Adrenal gland (tissue), 5 donors: ENCODE results near the gene PLEKHA6.

Source experiments
- POLR2A ChIP-seq, 2 donors: fragments of 450-650 bp; IDR thresholded peaks; one replicate each; pipeline ENCODE4 v1.6.1; 2017; ENCODE audit warnings: antibody characterized with exemption in 2 of 2, mild to moderate bottlenecking in 2 of 2, moderate library complexity in 1 of 2
- TF ChIP-seq, protein P1 (sequence below), 6 experiments: fragments of 450-650 bp in 4 of 6; fragments of 200-600 bp in 2 of 6; sonication (generic) in 1 of 6; IDR thresholded peaks; 1 replicate in 5 of 6; 2 replicates in 1 of 6; pipeline versions ENCODE4 v1.5.1 to v1.8.0; 2016 to 2021; ENCODE audit warnings: antibody characterized with exemption in 6 of 6, mild to moderate bottlenecking in 2 of 6, moderate library complexity in 1 of 6
- donor health status: DM: no; HTN: no; CAD: no.

DNA sequence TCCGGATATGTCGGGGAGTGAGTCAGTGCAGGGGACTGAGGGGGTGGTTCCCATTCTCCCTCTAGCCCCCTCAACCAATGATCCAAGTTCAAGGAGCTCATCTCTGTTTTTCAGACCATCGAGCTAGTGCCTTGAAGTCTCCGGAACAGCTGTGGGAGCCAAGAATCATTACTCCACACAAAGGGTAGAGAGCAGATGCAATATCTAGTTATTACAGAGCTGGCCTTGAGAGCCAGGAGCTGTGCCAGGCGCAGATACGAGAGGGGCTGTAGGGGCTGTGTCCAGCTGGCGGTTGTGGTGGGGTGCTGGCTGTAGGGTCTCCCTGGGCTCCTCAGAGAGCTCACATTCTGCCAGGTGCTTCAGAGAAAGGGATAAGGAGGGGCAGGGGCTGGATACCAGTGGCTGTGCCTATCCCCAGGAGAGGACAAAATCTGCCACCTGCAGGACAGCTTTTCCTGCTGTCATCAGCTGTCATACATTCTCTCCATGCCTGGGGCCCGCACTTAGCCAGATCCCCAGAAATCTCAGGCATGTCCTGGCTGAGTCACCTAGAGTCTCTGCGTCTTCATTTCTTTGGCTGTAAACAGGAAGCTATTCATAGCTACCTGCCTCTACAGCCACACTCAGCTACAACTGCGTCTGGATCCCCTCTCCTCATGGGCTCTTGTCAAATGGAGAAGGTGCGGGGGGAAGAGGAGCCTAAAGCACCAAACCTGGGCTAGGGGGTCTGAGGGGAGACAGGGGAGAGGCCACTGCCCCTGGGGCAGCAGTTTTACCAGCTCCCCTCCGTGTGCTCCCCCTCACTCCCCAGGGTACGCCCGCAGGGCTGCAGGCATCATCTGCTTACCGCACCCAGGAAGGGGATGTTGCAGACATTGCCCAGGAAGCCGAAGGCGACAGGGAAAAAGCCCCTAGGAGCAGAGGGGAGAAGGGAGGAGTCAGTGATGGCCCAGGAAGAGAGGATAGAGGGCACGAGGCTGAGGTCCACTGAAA, 161.1 kb downstream of the PLEKHA6 start:
- TF ChIP-seq POLR2A (IDR thresholded peaks at IDR 0.05): no peak
- TF ChIP-seq, protein P1, sequence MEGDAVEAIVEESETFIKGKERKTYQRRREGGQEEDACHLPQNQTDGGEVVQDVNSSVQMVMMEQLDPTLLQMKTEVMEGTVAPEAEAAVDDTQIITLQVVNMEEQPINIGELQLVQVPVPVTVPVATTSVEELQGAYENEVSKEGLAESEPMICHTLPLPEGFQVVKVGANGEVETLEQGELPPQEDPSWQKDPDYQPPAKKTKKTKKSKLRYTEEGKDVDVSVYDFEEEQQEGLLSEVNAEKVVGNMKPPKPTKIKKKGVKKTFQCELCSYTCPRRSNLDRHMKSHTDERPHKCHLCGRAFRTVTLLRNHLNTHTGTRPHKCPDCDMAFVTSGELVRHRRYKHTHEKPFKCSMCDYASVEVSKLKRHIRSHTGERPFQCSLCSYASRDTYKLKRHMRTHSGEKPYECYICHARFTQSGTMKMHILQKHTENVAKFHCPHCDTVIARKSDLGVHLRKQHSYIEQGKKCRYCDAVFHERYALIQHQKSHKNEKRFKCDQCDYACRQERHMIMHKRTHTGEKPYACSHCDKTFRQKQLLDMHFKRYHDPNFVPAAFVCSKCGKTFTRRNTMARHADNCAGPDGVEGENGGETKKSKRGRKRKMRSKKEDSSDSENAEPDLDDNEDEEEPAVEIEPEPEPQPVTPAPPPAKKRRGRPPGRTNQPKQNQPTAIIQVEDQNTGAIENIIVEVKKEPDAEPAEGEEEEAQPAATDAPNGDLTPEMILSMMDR (IDR thresholded peaks at IDR 0.05): peak in 1 of 6 experiments; percentile 4
